HCT116 (cell line): Measurements from ENCODE around the gene NCAPG. TPM values are rescaled to one million over a fixed set of nuclear protein-coding genes. Genes with fewer than 3 reads are reported as not detected.

Experiments
- ATAC-seq: fragments of 200-7000 bp; cut with Tn5 transposase; 2 replicates; pipeline ENCODE4 v1.9.1; 2020; ENCODE audit warnings: mild to moderate bottlenecking, moderate library complexity
- BruUV-seq: library from RNA; stranded (reverse); fragments of 400-500 nt; replicated peaks from 2 replicates; lab custom pipeline; 2021; lab: Mats Ljungman, UMichigan
- CTCF ChIA-PET: fragments of 300-600 bp; sonication (Branson Sonifier 250); formaldehyde crosslinking; loops from one replicate; lab custom pipeline; 2021; ENCODE audit warnings: antibody characterized with exemption; lab: Charles Lee
- POLR2A ChIA-PET: fragments of 300-600, 350-600 bp; sonication (Branson Sonifier 250); formaldehyde crosslinking; loops from one replicate; lab custom pipeline; 2021; ENCODE audit warnings: antibody characterized with exemption; lab: Charles Lee
- RAD21 ChIA-PET, 2 experiments: fragments of 300-600 bp; sonication (Branson Sonifier 250); formaldehyde crosslinking; loops; one replicate each; lab custom pipeline; 2023; ENCODE audit warnings: low total read pairs in 2 of 2; ENCODE audit not compliant: uncharacterized antibody in 2 of 2, unreplicated experiment in 2 of 2, low non-redundant PET in 1 of 2; lab: Charles Lee
- DNase-seq: peaks from one replicate; pipeline ENCODE4 v3.0.0-alpha.2; 2010; ENCODE audit warnings: low read depth, low spot score
- H2AFZ ChIP-seq: fragments of 200-600 bp; shearing (Covaris generic), sonication (generic); 2 replicates; pipeline ENCODE4 v1.6.1; 2017; ENCODE audit warnings: low read depth, mixed run types, mixed read lengths, antibody characterized with exemption, low read length; ENCODE audit not compliant: poor library complexity, severe bottlenecking
- H3K27ac ChIP-seq: 2 replicates; pipeline ENCODE4 v1.5.1; 2012; ENCODE audit warnings: low read depth, low read length
- H3K27me3 ChIP-seq: fragments of 200-600 bp; sonication (generic); 2 replicates; pipeline ENCODE4 v1.6.1; 2016; ENCODE audit warnings: mixed run types, low read length, mixed read lengths; ENCODE audit not compliant: insufficient read depth
- H3K36me3 ChIP-seq, 2 experiments: fragments of 200-500 bp in 1 of 2; fragments of 200-600 bp in 1 of 2; sonication (Bioruptor generic) in 1 of 2; sonication (generic) in 1 of 2; 2 replicates each; pipeline versions ENCODE4 v1.5.1 to v1.6.1; 2014 to 2016; ENCODE audit warnings: low read length in 2 of 2, inconsistent platforms in 1 of 2, mixed read lengths in 1 of 2, mixed run types in 1 of 2; ENCODE audit not compliant: insufficient read depth in 2 of 2, control insufficient read depth in 1 of 2
- H3K4me1 ChIP-seq, 2 experiments: fragments of 200-600 bp in 1 of 2; sonication (generic) in 1 of 2; 2 replicates each; pipeline versions ENCODE4 v1.5.1 to v1.6.1; 2012 to 2017; ENCODE audit warnings: low read length in 2 of 2, inconsistent platforms in 1 of 2, mild to moderate bottlenecking in 1 of 2, mixed read lengths in 1 of 2, mixed run types in 1 of 2, moderate library complexity in 1 of 2; ENCODE audit not compliant: insufficient read depth in 2 of 2, control insufficient read depth in 1 of 2
- H3K4me2 ChIP-seq: fragments of 200-600 bp; sonication (generic); 2 replicates; pipeline ENCODE4 v1.6.1; 2017; ENCODE audit warnings: mixed run types, low read length, mixed read lengths
- H3K4me3 ChIP-seq, 2 experiments: fragments of 200-600 bp in 1 of 2; sonication (generic) in 1 of 2; replicated peaks in 1 of 2; 2 replicates each; pipeline ENCODE4 v1.5.1; 2011 to 2016; ENCODE audit warnings: low read length in 2 of 2, control low read depth in 1 of 2, low read depth in 1 of 2, mild to moderate bottlenecking in 1 of 2, mixed read lengths in 1 of 2, mixed run types in 1 of 2
- H3K79me2 ChIP-seq: fragments of 200-600 bp; sonication (generic); 2 replicates; pipeline ENCODE4 v1.6.1; 2017; ENCODE audit warnings: mild to moderate bottlenecking, mixed run types, low read length, moderate library complexity, mixed read lengths; ENCODE audit not compliant: insufficient read depth
- H3K9ac ChIP-seq: fragments of 200-600 bp; sonication (generic); 2 replicates; pipeline ENCODE4 v1.6.1; 2016; ENCODE audit warnings: low read length, mixed read lengths
- H3K9me2 ChIP-seq: fragments of 200-600 bp; sonication (generic), shearing (Covaris generic); 2 replicates; pipeline ENCODE4 v1.6.1; 2017; ENCODE audit warnings: mixed run types, mild to moderate bottlenecking, moderate library complexity; ENCODE audit not compliant: insufficient read depth
- H3K9me3 ChIP-seq, 2 experiments: fragments of 200-500 bp in 1 of 2; fragments of 200-600 bp in 1 of 2; sonication (Bioruptor generic) in 1 of 2; sonication (generic) in 1 of 2; 2 replicates each; pipeline ENCODE4 v1.6.1; 2014 to 2017; ENCODE audit warnings: low read length in 2 of 2, mixed read lengths in 2 of 2, inconsistent platforms in 1 of 2, low read depth in 1 of 2, mild to moderate bottlenecking in 1 of 2, mixed run types in 1 of 2, moderate library complexity in 1 of 2; ENCODE audit not compliant: control insufficient read depth in 1 of 2, insufficient read depth in 1 of 2
- H4K20me1 ChIP-seq: fragments of 200-600 bp; sonication (generic), shearing (Covaris generic); 2 replicates; pipeline ENCODE4 v1.6.1; 2017; ENCODE audit warnings: mixed run types, mild to moderate bottlenecking, moderate library complexity; ENCODE audit not compliant: insufficient read depth
- CBX3 ChIP-seq: IDR thresholded peaks from 2 replicates; pipeline ENCODE4 v1.6.1; 2012; ENCODE audit warnings: low read depth
- CTCF ChIP-seq, 3 experiments: fragments of 200-600 bp in 1 of 3; sonication (generic) in 1 of 3; IDR thresholded peaks in 2 of 3; conservative IDR thresholded peaks in 1 of 3; 2 replicates each; pipeline ENCODE4 v1.5.1; 2012 to 2017; ENCODE audit warnings: low read depth in 2 of 3, low read length in 2 of 3, antibody characterized with exemption in 1 of 3, borderline replicate concordance in 1 of 3, control low read depth in 1 of 3, mild to moderate bottlenecking in 1 of 3, mixed read lengths in 1 of 3, mixed run types in 1 of 3, moderate library complexity in 1 of 3; ENCODE audit not compliant: insufficient read depth in 1 of 3
- EGR1 ChIP-seq: IDR thresholded peaks from 2 replicates; pipeline ENCODE4 v1.6.1; 2012; ENCODE audit warnings: low read depth
- ELF1 ChIP-seq: IDR thresholded peaks from 2 replicates; pipeline ENCODE4 v1.6.1; 2012; ENCODE audit warnings: low read depth, borderline replicate concordance
- FOSL1 ChIP-seq: IDR thresholded peaks from 2 replicates; pipeline ENCODE4 v1.6.1; 2012; ENCODE audit warnings: low read depth
- JUND ChIP-seq: IDR thresholded peaks from 2 replicates; pipeline ENCODE4 v1.6.1; 2012
- REST ChIP-seq: IDR thresholded peaks from 2 replicates; pipeline ENCODE4 v1.6.1; 2012; ENCODE audit warnings: low read depth
- SP1 ChIP-seq: IDR thresholded peaks from 2 replicates; pipeline ENCODE4 v1.6.1; 2012; ENCODE audit warnings: low read depth
- YY1 ChIP-seq: IDR thresholded peaks from 2 replicates; pipeline ENCODE4 v1.6.1; 2011; ENCODE audit warnings: low read length, low read depth, moderate library complexity, mild to moderate bottlenecking; ENCODE audit not compliant: insufficient replicate concordance; ENCODE audit errors: extremely low read depth
- ZFX ChIP-seq: fragments of 450-650 bp; IDR thresholded peaks from 2 replicates; pipeline ENCODE4 v1.6.1; 2017
- ZNF274 ChIP-seq: fragments of 200-500 bp; sonication (Bioruptor generic); IDR thresholded peaks from 2 replicates; pipeline ENCODE4 v1.6.1; 2014; ENCODE audit warnings: mild to moderate bottlenecking, low read depth, low read length, inconsistent platforms
- intact Hi-C: fragments of 100-400 bp; cut with micrococcal nuclease; formaldehyde crosslinking; loops from 2 replicates; pipeline ENCODE4 v1.10.0; 2022
- total RNA-seq: library from RNA; stranded (reverse); gene quantifications from one replicate; pipeline ENCODE4 v1.2.1, GENCODE V29; 2021; ENCODE audit not compliant: unreplicated experiment

Gene NCAPG
- total RNA-seq, 1 experiment from 2014 or later, result 79.4 TPM

GRCh38 chr4:17823871-17824669, 13.3 kb downstream of the NCAPG start (continued):
- no peak for TF ChIP-seq CTCF (IDR thresholded peaks at IDR 0.05 in 2 of 3, conservative IDR thresholded peaks at IDR 0.05 in 1 of 3; ENCODE audit: borderline replicate concordance in 1 of 3, insufficient read depth in 1 of 3, low read depth in 2 of 3, low read length in 2 of 3)
- no peak for TF ChIP-seq ZNF274
- TF ChIP-seq ELF1, result no peak
- TF ChIP-seq CBX3, result no peak
- no peak for TF ChIP-seq SP1
- no peak for TF ChIP-seq ZFX
- no peak for TF ChIP-seq REST
- TF ChIP-seq FOSL1, result no peak

- ChIA-PET POLR2A (no interaction called here), RAD21 (no interaction called here), CTCF (no interaction called here)
- intact Hi-C loops, result no loop called here
- Histone ChIP-seq H2AFZ (no peak overlapping the region), H3K4me3 (no peak overlapping the region), H3K4me1 (no peaks in the 10 kb centered on the region), H3K4me2 (no peak overlapping the region), H3K79me2 (no peaks in the 10 kb centered on the region), H3K9ac (no peak overlapping the region), H3K9me3 (no peaks in the 10 kb centered on the region), H3K27ac (no peak overlapping the region), H4K20me1 (no peaks in the 10 kb centered on the region), H3K27me3 (no peaks in the 10 kb centered on the region), H3K9me2 (no peaks in the 10 kb centered on the region), H3K36me3 (peaks cover 34 to 42% of the 10 kb centered on the region in 2 experiments)
- BruUV-seq, result no TSS peak
- DNase-seq, result no peak
- ATAC-seq, result no peak
- TF ChIP-seq CTCF (IDR thresholded peaks at IDR 0.05 in 2 of 3, conservative IDR thresholded peaks at IDR 0.05 in 1 of 3; ENCODE audit: borderline replicate concordance in 1 of 3, insufficient read depth in 1 of 3, low read depth in 2 of 3, low read length in 2 of 3) (no peak), SP1 (no peak), JUND (no peak), REST (no peak), YY1 (no peak), EGR1 (no peak)
These were observed 35.5 kb downstream of the NCAPG start for GRCh38 chr4:17846266-17846665.
